GM10266 (cell line): ENCODE results near the gene PPFIA1.
"Not testable (repeated sequence)": the region's sequence is repeated elsewhere in the genome, so short reads cannot be mapped to it uniquely, and the experiment has no call there.

ENCODE experiments used
- DNase-seq: peaks from one replicate; pipeline ENCODE4 v3.0.0; 2012; ENCODE audit errors: extremely low spot score
- CTCF ChIP-seq: IDR thresholded peaks from 2 replicates; pipeline ENCODE4 v1.5.1; 2012; ENCODE audit warnings: mild to moderate bottlenecking, low read depth; ENCODE audit not compliant: control insufficient read depth, insufficient read depth; ENCODE audit errors: missing control alignments

The PPFIA1 gene

GRCh38 chr11:70282012-70282411, 11.5 kb downstream of the PPFIA1 start:
- no peak for DNase-seq
- TF ChIP-seq CTCF: no peak

DNA sequence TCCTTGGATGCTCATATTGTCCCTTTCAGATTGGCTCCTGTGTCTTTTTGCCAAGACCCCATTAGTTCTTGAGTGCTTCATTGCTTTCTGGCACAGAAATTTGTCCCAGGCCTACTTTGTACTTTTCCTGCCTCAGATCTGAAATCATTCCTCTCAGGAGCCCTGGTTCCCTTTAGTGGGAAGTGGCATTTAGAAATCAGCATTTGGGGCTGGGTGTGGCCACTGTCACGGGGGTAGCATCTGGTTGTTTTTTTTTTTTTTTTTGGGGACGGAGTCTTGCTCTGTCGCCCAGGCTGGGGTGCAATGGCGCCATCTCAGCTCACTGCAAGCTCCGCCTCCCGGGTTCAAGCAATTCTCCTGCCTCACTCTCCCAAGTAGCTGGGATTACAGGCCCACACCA, 18.2 kb downstream of the PPFIA1 start:
- TF ChIP-seq CTCF: no peak
- DNase-seq: no peak

DNA sequence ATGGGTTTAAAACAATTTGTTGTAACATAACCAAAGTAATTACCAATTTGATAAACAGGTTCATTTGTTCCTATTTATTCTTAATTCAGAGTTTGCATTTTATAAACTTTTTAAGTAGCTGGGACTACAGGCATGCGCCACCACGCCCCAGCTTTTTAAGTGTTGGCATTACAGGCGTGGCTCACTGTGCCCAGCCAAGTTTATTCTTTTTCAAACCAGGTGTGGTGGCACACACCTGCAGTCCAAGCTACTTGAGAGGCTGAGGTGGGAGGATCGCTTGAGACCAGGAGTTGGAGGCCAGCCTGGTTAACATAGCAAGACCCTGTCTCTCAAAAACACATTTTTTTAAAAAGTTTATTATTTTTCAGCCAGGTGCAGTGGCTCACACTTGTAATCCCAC, 19.1 kb downstream of the PPFIA1 start:
- TF ChIP-seq CTCF: no peak
- DNase-seq: no peak

DNA sequence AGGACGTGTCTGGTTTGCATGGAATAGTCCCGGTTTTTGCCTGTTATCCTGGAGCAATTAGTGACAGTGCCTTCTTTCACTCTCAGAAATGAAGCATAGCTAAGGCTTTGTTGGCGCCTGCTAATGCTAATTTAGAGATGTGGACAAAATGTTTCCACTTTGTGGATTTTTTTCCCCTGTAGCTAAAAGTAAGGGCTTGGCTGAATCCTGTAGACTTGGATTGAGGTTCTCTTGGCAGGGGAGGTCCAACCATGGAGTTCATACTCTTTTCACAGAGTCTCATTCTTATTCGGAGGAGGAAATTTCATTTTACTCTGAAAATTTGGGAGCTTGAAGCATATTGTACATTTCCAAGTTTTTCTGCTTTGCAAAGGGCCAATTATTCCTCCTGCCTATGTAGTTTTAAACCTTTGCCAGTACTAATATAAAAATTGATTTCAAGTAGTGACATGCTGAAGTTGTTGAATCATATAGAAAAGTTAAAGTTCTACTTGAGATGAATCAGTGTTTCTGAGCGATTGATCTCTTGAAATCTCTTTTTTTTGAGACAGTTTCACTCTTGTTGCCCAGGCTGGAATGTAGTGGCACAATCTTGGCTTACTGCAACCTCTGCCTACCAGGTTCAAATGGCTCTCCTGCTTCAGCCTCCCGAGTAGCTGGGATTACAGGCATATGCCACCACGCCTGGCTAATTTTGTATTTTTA, 20.0 kb downstream of the PPFIA1 start:
- no peak for DNase-seq

DNA sequence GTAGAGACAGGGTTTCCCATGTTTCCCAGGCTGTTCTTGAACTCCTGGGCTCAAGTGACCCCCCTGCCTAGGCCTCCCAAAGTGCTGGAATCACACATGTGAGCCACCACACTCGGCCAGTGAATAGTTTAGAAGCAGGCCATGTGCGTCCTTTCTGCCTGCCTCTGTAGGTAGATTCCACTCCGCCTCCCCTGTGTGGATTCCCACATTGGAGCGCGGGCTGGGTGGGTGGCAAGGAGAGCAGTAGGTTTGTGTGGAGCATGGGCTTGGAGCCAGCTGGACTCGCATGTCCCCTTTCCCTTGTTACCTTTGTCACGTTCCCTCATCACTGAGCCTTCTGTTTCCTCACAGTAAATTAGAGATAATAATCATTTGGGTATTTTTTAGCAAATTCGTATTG, 21.7 kb downstream of the PPFIA1 start:
- no peak for DNase-seq
- no peak for TF ChIP-seq CTCF

More for the DNA sequence above, 20.0 kb downstream of the PPFIA1 start:
- TF ChIP-seq CTCF: no peak

- TF ChIP-seq CTCF: no peak
- no peak for DNase-seq
These were observed 22.4 kb downstream of the PPFIA1 start for GRCh38 chr11:70292863-70293262.

DNA sequence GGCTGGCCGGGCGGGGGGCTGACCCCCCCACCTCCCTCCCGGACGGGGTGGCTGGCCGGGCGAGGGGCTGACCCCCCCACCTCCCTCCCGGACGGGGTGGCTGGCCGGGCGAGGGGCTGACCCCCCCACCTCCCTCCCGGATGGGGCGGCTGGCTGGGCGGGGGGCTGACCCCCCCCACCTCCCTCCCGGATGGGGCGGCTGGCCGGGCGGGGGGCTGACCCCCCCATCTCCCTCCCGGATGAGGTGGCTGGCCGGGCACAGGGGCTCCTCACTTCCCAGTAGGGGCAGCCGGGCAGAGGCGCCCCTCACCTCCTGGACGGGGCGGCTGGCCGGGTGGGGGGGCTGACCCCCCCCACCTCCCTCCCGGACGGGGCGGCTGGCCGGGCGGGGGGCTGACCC, 24.7 kb downstream of the PPFIA1 start:
- not testable (repeated sequence) for DNase-seq

DNA sequence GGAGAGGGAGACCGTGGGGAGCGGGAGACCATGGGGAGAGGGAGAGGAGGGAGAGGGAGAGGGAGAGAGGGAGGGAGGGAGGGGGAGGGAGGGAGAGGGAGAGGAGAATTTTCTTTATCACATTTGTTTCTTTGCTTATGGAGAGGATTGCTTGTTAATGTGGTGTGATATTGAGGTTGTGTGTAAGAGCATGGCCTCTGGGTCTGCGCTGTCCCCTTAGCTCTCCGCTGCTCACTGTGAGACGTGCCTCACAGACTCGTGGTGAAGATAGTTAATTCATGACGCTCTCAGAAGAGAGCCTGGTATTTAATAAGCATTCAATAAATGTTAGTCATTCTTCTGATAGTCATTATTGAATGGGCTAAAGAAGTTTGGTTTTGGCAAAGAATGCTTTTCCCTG, 26.2 kb downstream of the PPFIA1 start:
- no peak for TF ChIP-seq CTCF
- DNase-seq: no peak
